ENCODE measurements around the gene USP17L29.
"Not testable (repeated sequence)": the region's sequence is repeated elsewhere in the genome, so short reads cannot be mapped to it uniquely, and the experiment has no call there.

USP17L29 gene, protein sequence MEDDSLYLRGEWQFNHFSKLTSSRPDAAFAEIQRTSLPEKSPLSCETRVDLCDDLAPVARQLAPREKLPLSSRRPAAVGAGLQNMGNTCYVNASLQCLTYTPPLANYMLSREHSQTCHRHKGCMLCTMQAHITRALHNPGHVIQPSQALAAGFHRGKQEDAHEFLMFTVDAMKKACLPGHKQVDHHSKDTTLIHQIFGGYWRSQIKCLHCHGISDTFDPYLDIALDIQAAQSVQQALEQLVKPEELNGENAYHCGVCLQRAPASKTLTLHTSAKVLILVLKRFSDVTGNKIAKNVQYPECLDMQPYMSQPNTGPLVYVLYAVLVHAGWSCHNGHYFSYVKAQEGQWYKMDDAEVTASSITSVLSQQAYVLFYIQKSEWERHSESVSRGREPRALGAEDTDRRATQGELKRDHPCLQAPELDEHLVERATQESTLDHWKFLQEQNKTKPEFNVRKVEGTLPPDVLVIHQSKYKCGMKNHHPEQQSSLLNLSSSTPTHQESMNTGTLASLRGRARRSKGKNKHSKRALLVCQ

DNA sequence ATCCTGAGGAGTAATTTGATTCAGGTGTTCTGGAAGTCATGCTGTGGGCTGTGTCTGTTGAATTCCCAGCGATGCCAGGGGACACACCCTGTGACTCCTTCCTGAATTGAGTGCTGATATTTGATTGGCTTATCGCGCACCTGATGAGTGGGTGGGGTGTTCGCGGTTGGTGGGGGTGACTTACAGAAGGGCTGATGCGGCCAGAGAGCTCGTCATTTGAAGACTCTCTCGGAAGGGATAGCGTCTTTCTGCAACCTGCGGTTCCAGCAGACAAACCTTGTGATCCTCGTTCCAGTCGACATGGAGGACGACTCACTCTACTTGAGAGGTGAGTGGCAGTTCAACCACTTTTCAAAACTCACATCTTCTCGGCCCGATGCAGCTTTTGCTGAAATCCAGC is at the start of gene USP17L29:
Gene USP17L29 (plus strand): TSS at position 301 of the 400 bp plus-strand sequence. CDS start 0 bp downstream, at position 301.
- DNase-seq, result not testable (repeated sequence)

DNA sequence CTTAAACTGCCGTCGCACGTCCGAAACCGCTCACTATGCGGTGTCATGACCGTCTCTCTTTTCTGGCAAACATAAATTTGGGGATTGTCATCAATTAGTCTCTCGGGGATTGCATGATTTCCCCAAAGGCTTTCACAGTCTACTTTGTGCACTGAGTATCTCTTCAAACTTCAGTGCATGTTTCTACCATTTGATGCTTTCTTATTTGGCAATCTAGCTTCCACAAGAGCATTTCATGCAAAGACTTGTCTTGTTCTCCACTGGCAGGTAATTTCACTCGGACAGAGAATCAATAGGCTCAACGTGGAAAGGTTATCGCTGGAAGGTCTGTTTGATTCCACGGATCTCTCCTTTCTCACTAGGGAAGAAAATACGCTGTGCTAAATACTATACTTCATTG is 29.2 kb upstream of the USP17L29 start:
- DNase-seq, result not testable (repeated sequence)

DNA sequence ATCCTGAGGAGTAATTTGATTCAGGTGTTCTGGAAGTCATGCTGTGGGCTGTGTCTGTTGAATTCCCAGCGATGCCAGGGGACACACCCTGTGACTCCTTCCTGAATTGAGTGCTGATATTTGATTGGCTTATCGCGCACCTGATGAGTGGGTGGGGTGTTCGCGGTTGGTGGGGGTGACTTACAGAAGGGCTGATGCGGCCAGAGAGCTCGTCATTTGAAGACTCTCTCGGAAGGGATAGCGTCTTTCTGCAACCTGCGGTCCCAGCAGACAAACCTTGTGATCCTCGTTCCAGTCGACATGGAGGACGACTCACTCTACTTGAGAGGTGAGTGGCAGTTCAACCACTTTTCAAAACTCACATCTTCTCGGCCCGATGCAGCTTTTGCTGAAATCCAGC is 28.6 kb upstream of the USP17L29 start, which contains the start of gene USP17L24:
Gene USP17L24 (plus strand): TSS at position 301 of the 400 bp plus-strand sequence. CDS start 0 bp downstream, at position 301.
- not testable (repeated sequence) for DNase-seq

DNA sequence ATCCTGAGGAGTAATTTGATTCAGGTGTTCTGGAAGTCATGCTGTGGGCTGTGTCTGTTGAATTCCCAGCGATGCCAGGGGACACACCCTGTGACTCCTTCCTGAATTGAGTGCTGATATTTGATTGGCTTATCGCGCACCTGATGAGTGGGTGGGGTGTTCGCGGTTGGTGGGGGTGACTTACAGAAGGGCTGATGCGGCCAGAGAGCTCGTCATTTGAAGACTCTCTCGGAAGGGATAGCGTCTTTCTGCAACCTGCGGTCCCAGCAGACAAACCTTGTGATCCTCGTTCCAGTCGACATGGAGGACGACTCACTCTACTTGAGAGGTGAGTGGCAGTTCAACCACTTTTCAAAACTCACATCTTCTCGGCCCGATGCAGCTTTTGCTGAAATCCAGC is 23.8 kb upstream of the USP17L29 start, which contains the start of gene USP17L25:
Gene USP17L25 (plus strand): TSS at position 301 of the 400 bp plus-strand sequence. CDS start 0 bp downstream, at position 301.
- DNase-seq, result not testable (repeated sequence)

DNA sequence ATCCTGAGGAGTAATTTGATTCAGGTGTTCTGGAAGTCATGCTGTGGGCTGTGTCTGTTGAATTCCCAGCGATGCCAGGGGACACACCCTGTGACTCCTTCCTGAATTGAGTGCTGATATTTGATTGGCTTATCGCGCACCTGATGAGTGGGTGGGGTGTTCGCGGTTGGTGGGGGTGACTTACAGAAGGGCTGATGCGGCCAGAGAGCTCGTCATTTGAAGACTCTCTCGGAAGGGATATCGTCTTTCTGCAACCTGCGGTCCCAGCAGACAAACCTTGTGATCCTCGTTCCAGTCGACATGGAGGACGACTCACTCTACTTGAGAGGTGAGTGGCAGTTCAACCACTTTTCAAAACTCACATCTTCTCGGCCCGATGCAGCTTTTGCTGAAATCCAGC is 19.1 kb upstream of the USP17L29 start, which contains the start of gene USP17L26:
Gene USP17L26 (plus strand): TSS at position 301 of the 400 bp plus-strand sequence. CDS start 0 bp downstream, at position 301.
- not testable (repeated sequence) for DNase-seq

DNA sequence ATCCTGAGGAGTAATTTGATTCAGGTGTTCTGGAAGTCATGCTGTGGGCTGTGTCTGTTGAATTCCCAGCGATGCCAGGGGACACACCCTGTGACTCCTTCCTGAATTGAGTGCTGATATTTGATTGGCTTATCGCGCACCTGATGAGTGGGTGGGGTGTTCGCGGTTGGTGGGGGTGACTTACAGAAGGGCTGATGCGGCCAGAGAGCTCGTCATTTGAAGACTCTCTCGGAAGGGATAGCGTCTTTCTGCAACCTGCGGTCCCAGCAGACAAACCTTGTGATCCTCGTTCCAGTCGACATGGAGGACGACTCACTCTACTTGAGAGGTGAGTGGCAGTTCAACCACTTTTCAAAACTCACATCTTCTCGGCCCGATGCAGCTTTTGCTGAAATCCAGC is 14.3 kb upstream of the USP17L29 start, which contains the start of gene USP17L5:
Gene USP17L5 (plus strand): TSS at position 301 of the 400 bp plus-strand sequence. CDS start 0 bp downstream, at position 301.
- DNase-seq, result not testable (repeated sequence)

DNA sequence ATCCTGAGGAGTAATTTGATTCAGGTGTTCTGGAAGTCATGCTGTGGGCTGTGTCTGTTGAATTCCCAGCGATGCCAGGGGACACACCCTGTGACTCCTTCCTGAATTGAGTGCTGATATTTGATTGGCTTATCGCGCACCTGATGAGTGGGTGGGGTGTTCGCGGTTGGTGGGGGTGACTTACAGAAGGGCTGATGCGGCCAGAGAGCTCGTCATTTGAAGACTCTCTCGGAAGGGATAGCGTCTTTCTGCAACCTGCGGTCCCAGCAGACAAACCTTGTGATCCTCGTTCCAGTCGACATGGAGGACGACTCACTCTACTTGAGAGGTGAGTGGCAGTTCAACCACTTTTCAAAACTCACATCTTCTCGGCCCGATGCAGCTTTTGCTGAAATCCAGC is 9.6 kb upstream of the USP17L29 start, which contains the start of gene USP17L27:
Gene USP17L27 (plus strand): TSS at position 301 of the 400 bp plus-strand sequence. CDS start 0 bp downstream, at position 301.
- DNase-seq, result not testable (repeated sequence)

DNA sequence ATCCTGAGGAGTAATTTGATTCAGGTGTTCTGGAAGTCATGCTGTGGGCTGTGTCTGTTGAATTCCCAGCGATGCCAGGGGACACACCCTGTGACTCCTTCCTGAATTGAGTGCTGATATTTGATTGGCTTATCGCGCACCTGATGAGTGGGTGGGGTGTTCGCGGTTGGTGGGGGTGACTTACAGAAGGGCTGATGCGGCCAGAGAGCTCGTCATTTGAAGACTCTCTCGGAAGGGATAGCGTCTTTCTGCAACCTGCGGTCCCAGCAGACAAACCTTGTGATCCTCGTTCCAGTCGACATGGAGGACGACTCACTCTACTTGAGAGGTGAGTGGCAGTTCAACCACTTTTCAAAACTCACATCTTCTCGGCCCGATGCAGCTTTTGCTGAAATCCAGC is 4.8 kb upstream of the USP17L29 start, which contains the start of gene USP17L28:
Gene USP17L28 (plus strand): TSS at position 301 of the 400 bp plus-strand sequence. CDS start 0 bp downstream, at position 301.
- not testable (repeated sequence) for DNase-seq

DNA sequence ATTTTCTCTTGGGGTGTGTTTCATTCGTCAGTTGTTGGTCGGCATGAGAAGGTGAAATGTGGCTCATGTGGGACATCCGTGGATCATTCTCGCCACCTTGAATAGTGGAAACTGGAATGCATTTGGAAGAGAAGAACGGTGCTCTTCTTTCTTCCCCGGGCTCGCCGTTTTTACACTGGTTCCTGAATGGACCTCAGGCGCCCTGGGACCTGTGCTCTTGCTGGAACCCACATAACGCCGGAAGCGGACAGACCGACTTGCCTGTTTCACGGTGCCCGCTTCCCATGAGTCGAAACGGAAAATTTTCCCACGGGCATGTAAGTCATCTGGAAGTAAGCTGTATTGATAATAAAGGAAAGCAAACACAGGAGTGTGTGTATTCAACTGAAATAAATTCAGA is 2.6 kb upstream of the USP17L29 start:
- not testable (repeated sequence) for DNase-seq

DNA sequence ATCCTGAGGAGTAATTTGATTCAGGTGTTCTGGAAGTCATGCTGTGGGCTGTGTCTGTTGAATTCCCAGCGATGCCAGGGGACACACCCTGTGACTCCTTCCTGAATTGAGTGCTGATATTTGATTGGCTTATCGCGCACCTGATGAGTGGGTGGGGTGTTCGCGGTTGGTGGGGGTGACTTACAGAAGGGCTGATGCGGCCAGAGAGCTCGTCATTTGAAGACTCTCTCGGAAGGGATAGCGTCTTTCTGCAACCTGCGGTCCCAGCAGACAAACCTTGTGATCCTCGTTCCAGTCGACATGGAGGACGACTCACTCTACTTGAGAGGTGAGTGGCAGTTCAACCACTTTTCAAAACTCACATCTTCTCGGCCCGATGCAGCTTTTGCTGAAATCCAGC is 9.4 kb downstream of the USP17L29 start, which contains the start of gene USP17L30:
Gene USP17L30 (plus strand): TSS at position 301 of the 400 bp plus-strand sequence. CDS start 0 bp downstream, at position 301.
- not testable (repeated sequence) for DNase-seq

DNA sequence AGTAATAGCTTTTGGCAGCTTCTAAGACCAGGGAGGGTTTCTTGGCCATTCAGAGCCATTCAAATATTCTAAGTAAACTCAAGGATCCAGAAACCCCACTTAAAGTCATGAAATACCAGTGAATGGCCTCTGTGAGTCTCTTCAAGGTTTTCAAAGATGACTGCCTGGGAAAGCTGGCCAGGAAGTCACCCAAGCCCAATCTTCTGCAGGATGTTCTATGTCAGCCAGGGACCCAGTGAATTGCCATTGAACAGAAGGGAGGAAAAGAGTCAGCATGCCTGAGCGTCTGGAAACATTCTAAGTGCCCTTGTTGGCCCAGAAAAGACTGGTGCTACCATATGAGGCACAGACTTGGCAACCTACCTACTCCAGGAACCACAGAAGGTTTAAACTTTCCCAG is 26.4 kb downstream of the USP17L29 start:
- DNase-seq, result not testable (repeated sequence)

DNA sequence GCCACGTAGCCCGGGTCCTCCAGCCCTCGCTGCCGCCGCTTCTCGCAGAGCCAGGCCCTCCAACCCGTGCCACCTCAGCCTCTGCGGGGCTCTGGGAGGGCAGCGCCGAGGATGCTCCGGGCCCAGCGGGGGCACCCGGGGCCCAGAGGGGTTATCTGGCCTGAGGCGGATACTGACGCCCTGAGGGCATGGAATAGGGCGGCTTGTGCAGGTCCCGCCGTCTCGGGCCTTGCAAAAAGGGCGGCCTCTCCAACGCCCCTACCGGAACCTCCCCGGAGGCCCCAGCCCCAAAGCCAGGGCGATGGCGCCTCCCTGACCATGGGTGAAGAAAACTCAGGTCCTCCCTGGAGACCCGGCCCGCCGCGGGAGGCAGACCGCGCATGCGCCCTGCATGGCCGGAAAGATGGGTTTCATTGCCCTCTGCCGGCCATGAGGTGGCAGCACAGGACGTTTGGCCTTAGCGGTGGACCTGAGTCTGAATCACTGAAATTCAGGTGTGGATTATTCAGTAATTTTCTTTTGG is 27.6 kb downstream of the USP17L29 start:
- DNase-seq, result not testable (repeated sequence)

DNA sequence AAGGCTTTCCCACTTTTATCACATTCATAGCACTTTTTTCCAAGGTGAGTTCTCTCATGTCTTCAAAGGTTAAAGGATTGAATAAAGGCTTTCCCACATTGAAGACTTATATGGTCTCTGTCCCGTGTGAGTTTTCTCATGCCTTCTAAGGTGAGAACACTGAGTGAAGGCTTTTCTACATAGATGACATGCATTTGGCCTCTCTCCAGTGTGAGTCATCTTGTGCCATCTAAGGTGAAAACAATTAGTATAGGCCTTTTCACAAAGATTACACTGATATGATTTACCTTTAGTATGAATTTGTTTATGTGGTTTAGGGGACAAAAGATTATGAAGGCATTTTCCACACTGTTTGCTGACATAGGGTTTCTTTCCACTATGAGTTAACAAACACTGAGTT is 30.7 kb downstream of the USP17L29 start:
- no peak for DNase-seq

DNA sequence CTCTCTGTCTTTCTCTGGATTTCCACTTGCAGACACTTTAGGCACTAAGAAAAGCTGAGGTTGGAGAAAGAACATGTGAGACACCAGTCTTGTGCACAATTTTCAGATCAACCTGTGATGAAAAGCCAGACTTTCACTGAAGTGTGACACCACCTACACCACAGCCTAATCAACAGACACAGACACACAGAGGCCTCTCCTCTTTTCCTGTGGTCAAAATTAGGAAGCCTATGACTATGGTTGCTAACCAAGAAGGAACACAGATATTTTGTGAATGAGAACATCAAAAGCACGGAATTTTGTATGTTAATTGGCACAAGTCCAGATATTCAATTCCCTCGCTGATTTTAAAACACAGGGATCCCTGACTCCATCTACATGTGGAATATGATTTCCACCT is 35.6 kb downstream of the USP17L29 start:
- not testable (repeated sequence) for DNase-seq
